Measurements from ENCODE around the gene NT5C3B. TPM values are rescaled to one million over a fixed set of nuclear protein-coding genes. Genes with fewer than 3 reads are reported as not detected.
A peak's percentile ranks its signal among the peaks of the same experiment; 100 is the strongest.

NT5C3B gene
- total RNA-seq (47.7 and 51.8 TPM in 2 replicates), polyA plus RNA-seq (85.1 and 87.8 TPM in 2 replicates)

- Histone ChIP-seq H3K9me3 (ENCODE audit: low read depth) (no peaks in the 10 kb centered on the region), H2AFZ (peak within 1 kb of the TSS; percentile 100), H3K27me3 (no peaks in the 10 kb centered on the region), H3K4me3 (peak within 1 kb of the TSS; percentile 97), H3K4me2 (peak within 1 kb of the TSS; percentile 97), H3K79me2 (peaks cover 18% of the 10 kb centered on the region), H3K4me1 (ENCODE audit: insufficient read depth) (no peaks in the 10 kb centered on the region), H4K20me1 (ENCODE audit: insufficient read depth, poor library complexity, severe bottlenecking) (no peaks in the 10 kb centered on the region), H3K27ac (peak within 1 kb of the TSS; percentile 43), H3K9me2 (replicated peaks; ENCODE audit: insufficient read depth) (no peaks in the 10 kb centered on the region), H3K36me3 (replicated peaks; ENCODE audit: insufficient read depth, low read depth) (no peaks in the 10 kb centered on the region)
- peak; percentile 80 for DNase-seq (ENCODE audit: low spot score)
- TF ChIP-seq CTCF (IDR thresholded peaks at IDR 0.05; ENCODE audit: poor library complexity): no peak
- no peak for TF ChIP-seq EZH2 (IDR thresholded peaks at IDR 0.05; ENCODE audit: borderline replicate concordance)
- TF ChIP-seq EZH2phosphoT487 (IDR thresholded peaks at IDR 0.05; ENCODE audit: low read depth, severe bottlenecking, unreplicated experiment): no peak
- WGBS (ENCODE audit: low lambda C conversion rate, missing lambda C conversion rate): 3% methylated on average over 39 of the region's 72 CpGs
Measured at GRCh38 chr17:41835800-41836549, at the start of gene NT5C3B. Gene NT5C3B, minus strand, starts transcription at chr17:41836232. Its CDS starts 39 bp downstream, at chr17:41836193.

DNA sequence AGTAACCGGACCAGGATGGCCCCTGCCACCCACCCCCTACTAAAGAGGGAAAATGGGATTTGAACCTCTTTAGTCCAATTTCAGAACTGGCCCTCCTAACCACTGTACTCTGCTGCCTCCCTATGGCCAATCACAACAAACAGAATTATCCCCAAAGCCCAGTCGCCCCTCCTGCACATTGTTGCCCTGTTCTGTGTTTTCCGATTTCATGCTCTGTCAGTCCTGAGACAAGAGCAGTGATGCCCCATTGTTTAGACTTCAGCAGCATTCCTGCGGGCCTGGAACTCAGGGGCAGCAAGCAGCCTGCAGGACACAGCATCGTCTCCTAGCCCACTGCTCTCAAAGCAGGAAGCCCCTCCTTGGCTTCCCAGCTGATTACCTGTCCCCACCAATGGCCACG lies 49.7 kb upstream of the NT5C3B start:
- DNase-seq (ENCODE audit: low spot score): no peak
- Histone ChIP-seq H3K79me2 (no peaks in the 10 kb centered on the region), H3K27ac (no peak overlapping the region), H3K4me2 (no peak overlapping the region), H3K9me2 (replicated peaks; ENCODE audit: insufficient read depth) (no peaks in the 10 kb centered on the region), H4K20me1 (ENCODE audit: insufficient read depth, poor library complexity, severe bottlenecking) (no peaks in the 10 kb centered on the region), H3K4me1 (ENCODE audit: insufficient read depth) (no peaks in the 10 kb centered on the region), H2AFZ (no peak overlapping the region), H3K9me3 (ENCODE audit: low read depth) (no peaks in the 10 kb centered on the region), H3K36me3 (replicated peaks; ENCODE audit: insufficient read depth, low read depth) (no peaks in the 10 kb centered on the region), H3K27me3 (no peaks in the 10 kb centered on the region), H3K4me3 (no peak overlapping the region)
- 93% methylated on average over 6 of the region's 6 CpGs for WGBS (ENCODE audit: low lambda C conversion rate, missing lambda C conversion rate)
- TF ChIP-seq EZH2 (IDR thresholded peaks at IDR 0.05; ENCODE audit: borderline replicate concordance) (no peak), EZH2phosphoT487 (IDR thresholded peaks at IDR 0.05; ENCODE audit: low read depth, severe bottlenecking, unreplicated experiment) (no peak), CTCF (IDR thresholded peaks at IDR 0.05; ENCODE audit: poor library complexity) (no peak)

GRCh38 chr17:41882756-41883155 lies 46.7 kb upstream of the NT5C3B start:
- no peaks in the 10 kb centered on the region for H3K9me3 ChIP-seq (ENCODE audit: low read depth)
- H2AFZ ChIP-seq: no peak overlapping the region
- no peaks in the 10 kb centered on the region for H3K79me2 ChIP-seq
- H3K27ac ChIP-seq: no peak overlapping the region
- H3K9me2 ChIP-seq (replicated peaks; ENCODE audit: insufficient read depth): no peaks in the 10 kb centered on the region
- H3K36me3 ChIP-seq (replicated peaks; ENCODE audit: insufficient read depth, low read depth): peaks cover 3% of the 10 kb centered on the region
- H3K4me2 ChIP-seq: no peak overlapping the region
- no peak overlapping the region for H3K4me3 ChIP-seq
- no peaks in the 10 kb centered on the region for H4K20me1 ChIP-seq (ENCODE audit: insufficient read depth, poor library complexity, severe bottlenecking)
- WGBS (ENCODE audit: low lambda C conversion rate, missing lambda C conversion rate): 94% methylated on average over 6 of the region's 6 CpGs
- no peak for TF ChIP-seq EZH2 (IDR thresholded peaks at IDR 0.05; ENCODE audit: borderline replicate concordance)
- TF ChIP-seq CTCF (IDR thresholded peaks at IDR 0.05; ENCODE audit: poor library complexity): no peak
- TF ChIP-seq EZH2phosphoT487 (IDR thresholded peaks at IDR 0.05; ENCODE audit: low read depth, severe bottlenecking, unreplicated experiment): no peak
- no peaks in the 10 kb centered on the region for H3K27me3 ChIP-seq
- no peak for DNase-seq (ENCODE audit: low spot score)
- H3K4me1 ChIP-seq (ENCODE audit: insufficient read depth): no peaks in the 10 kb centered on the region
